Measurements from ENCODE around the gene TUBGCP6.

- TF ChIP-seq CTCF (IDR thresholded peaks at IDR 0.05) (no peak), POLR2A (IDR thresholded peaks at IDR 0.05) (no peak), POLR2AphosphoS5 (IDR thresholded peaks at IDR 0.05) (no peak), EP300 (IDR thresholded peaks at IDR 0.05) (no peak)
Measured at GRCh38 chr22:50266994-50267393, 22.2 kb upstream of the TUBGCP6 start.

Measured in stomach (tissue), 4 donors.